Stimulated activated CD4-positive, alpha-beta T cell treated with anti-CD3 and anti-CD28 coated beads, Interleukin-1b, Interleukin-23, amount 100 ng/mL, for 1 hour (primary cell): ENCODE results near the gene NANP.
"Not testable (repeated sequence)": the region's sequence is repeated elsewhere in the genome, so short reads cannot be mapped to it uniquely, and the experiment has no call there.

Experiments
- DNase-seq, 2 donors: peaks; one replicate each; pipeline ENCODE4 v3.0.0-alpha.2; 2020; ENCODE audit warnings: low read depth in 2 of 2

Gene NANP

GRCh38 chr20:25606094-25606695 is 17.6 kb downstream of the NANP start:
- no peak for DNase-seq

DNA sequence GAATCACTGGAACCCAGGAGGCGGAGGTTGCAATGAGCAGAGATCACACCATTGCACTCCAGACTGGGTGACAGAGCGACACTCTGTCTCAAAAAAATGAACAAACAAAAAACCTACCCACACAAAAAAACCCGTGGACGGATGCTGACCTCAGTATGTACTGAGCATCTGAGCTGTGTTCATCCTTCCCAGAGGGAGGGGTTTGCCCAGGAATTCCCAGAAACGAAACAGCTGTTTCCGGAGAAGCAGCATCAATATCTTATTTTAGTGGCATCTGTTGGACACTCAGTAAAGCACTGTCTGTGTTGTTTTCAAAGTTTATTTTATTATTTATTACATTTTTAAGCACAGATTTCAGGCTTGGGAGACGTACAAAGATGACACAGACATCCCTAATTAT is 18.7 kb downstream of the NANP start:
- no peak for DNase-seq

DNA sequence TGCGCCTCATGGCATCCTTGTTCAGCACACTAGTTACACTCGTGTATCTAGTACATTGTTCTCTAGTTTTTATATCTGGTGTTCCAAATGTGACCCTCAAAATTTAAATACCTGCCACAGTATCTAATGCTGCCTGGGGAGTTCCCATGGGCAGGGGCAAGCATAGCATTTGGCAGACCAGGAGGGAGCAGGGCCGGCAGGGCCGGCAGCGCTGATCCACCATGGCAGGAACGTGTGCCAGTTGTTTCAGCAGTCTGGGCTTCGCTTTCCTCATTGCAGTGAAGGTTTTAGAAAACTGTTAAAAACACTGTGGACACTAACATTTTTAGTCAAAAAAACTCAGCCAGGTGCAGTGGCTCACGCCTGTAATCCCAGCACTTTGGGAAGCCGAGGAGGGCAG is 19.2 kb downstream of the NANP start:
- no peak for DNase-seq

- DNase-seq: not testable (repeated sequence)
These were observed 20.9 kb downstream of the NANP start for GRCh38 chr20:25602914-25603309.

- DNase-seq: not testable (repeated sequence)
These were observed 21.5 kb downstream of the NANP start for GRCh38 chr20:25602191-25602913.

- DNase-seq: no peak
These were observed 22.2 kb downstream of the NANP start for GRCh38 chr20:25601659-25602058.

DNA sequence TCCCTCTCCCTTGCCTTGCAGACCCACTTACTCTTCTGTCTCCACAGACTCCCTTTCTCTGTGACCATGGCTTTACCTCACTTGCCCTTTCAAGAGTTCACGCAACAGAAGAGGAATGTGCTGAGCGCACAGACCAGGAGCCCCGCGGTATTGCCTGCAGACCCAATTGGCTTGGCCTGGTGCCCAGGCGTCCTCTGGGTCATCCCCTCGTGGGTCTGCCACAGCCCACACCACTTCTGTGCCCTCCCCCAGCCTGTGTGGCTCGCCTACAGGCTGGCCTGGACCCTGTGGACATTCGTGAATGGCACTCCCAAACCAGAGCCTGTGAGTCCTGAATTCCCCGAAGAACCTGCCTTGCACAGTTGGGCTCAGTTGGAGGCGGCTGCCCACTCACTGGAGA is 23.2 kb downstream of the NANP start:
- no peak for DNase-seq

DNA sequence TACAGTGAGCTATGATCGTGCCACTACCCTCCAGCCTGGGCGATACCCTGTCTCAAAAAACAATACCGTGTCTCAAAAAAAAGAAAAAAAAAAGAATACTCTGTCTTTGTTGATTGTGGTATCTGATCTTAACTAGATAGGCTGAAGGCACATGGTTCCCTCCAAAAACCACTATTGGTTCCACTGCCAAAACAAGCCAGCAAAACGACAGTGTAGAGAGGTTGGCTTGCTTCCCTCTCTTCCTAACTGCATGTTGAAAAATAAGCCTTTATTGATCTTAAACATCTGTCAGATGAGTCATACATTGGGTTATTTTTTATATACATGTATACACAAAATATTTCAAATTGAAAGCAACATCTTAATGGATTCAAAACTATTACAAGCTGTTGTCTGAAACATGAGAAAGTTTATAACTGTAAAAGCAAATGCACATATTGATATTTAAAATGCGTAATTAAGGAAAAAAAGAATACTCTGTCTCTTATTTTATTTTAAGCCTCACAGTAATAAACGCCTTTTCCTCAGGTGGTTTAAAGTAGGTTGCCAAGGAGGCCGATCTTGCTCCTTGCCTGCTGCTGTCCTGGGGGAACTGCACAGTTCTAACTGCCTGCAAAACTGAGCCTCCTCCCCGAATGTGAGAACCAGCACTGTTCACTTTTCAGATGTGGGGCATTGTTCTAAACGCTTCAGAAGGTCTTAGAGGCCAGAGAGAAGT is 31.5 kb downstream of the NANP start:
- no peak for DNase-seq

GRCh38 chr20:25590778-25591177 is 33.0 kb downstream of the NANP start:
- not testable (repeated sequence) for DNase-seq

GRCh38 chr20:25588491-25588890 is 35.3 kb downstream of the NANP start:
- DNase-seq: no peak

GRCh38 chr20:25587536-25587935 is 36.3 kb downstream of the NANP start:
- DNase-seq: no peak

DNA sequence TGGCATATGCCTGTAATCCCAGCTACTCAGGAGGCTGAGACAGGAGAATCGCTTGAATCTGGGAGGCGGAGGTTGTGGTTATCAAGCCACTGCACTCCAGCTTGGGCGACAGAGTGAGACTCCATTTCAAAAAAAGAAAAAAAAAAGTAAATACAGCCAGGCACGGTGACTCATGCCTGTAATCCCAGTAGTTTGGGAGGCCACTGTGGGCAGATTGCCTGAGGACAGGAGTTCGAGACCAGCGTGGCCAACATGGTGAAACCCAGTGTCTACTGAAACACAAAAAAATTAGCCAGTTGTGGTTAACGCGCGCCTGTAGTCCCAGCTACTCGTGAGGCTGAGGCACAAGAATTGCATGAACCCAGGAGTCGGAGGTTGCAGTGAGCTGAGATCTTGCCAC is 36.9 kb downstream of the NANP start:
- no peak for DNase-seq

DNA sequence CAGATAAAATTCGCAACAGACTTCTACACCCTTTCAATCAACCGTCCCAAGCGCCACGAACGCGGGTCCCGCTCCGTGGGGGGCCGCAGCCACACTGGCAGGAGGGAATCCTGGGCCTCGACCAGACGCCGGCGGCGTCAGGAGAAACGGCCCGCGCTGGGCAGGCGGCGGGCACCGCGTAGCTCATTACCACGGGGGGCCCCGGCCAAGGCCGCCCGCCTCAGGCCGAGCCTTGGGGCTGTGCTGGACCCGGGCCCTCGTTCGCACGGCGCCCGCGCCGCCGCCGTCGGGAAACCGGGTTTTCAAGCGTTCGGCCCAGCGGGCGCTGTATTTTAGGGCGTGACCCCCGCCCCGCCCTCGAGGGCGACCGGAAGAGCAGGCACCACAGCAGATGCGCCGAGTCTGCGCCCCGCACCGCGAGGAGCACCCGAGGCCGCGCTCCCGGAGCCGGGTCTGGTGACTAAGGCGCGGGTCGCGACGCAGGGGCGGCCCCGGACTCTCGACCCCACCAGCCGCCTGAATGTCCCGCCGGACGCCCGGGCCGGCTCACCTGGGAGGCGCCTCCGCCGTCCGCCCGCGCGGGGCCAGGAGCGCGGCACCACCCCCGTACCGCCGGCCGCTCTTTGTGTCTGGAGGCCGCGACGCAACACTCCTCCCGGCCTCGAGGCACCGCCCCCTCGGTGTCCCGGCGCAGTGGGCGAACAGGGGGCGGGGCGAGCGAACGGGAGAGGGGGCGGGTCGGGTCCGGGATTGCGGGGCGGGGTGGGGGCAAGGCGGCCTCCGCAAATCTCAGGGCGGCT is 38.7 kb downstream of the NANP start, which contains the start of gene NINL:
NINL (minus strand) TSS at position 627 of the 800 bp plus-strand sequence. CDS start 58,944 bp downstream, outside the sequence.
- DNase-seq: peak in 1 of 2 donors; percentile 4

- DNase-seq: not testable (repeated sequence)
These were observed 40.2 kb downstream of the NANP start for GRCh38 chr20:25583607-25584006.

DNA sequence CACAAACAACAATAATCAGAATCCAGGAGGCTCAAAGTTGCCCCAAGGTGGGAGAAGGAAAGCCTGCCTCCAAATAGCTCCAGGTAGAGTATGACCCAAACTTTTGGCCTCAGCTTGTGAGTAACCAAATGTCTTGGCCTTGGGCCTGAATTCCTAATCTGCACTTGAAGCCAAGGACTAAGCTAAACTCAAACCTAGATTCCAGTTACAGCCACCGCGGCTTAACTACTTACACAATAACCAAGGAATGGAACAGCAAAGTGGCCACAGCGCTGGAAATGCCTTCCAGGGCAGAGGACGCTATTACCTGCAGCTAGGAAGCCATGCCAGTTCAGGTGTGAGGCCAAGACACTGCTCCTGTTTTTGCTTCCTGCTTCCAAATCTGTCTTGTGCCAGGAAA is 43.1 kb downstream of the NANP start:
- DNase-seq: no peak

DNA sequence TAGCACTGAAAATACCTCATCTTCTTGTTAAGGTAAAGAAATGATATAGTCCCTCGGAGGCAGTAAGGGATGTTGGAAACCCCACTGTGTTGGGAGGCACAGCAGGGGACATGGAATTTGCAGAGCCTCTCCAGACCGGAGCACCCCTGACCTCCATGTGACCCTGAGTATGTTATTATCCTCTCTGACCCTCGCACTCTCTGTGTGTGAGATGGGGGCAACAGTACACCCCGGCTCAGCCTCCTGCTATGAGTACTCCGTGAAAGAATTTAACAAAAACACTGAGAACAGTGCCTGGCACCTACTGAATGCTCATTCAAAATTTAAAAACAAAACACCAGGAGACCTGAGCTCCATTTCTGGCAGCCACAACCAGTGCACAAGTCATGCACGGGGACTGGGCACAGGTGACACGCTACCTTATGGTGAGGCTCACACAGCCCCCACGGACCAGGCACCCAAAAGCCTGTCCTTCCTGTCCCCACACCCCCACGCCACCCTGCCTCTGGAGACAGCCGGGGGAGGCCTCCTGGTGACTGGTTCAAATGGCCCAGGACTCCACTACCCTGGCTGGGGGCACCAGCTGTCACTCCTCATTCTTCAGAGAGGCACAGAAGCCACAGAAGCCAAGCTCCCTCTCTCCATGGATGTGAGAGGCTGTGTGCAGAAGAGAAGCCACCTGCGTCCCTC is 44.6 kb downstream of the NANP start:
- no peak for DNase-seq

DNA sequence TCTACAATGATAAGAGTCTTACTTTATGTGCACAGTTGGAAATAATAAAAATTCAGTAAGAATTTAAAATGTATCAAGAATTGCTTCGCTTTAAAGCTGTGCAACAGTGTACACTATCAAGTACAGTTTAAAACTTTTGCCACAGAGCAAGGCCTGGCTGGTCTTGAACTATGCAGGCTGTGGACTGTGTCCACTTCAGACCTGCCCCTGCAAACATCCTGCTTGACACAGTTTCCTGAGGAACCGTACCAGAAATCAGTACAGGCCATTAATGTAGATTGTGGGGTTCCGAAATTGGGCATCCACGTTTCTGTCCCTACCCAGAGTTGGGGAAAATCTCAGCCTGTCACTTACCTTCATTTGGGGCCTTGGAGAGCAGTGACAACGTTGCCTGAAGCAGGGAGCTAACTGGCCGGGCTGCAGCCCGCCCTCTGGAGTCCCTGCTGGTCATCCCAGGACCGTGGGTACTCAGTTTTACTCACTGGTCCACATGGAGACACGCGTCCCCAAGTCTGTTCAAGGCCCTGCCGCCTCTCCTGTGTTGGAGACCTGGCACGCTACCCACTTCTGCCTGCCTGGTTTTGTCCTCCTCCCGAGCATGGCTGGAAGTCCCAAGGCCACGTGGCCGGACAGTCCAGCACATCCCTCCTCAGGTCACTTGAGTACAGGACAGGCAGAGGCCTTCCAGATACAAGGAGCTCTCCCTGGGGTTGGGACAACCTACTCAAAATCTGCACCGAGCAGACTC is 46.9 kb downstream of the NANP start:
- no peak for DNase-seq

DNA sequence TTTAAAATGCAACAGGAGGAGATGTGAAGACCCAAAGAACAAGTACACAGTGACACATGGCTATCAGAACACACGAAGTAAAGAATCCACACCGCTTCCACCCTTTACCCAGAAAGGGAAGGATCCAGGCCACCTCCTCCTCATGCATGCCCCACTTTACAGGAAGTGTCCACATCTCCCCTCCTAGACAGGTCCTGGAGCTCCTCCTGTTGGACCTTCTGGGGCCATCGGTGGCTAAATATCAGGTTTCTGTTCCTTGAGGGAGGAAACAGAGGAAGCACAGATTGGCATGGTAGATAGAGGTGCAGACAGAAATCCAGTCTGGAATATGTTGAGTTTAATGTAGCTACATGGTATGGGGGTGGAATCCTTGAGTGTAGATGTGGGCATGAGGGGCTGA is 49.4 kb downstream of the NANP start:
- no peak for DNase-seq

GRCh38 chr20:25573288-25574251 is 50.2 kb downstream of the NANP start:
- no peak for DNase-seq

- DNase-seq: no peak
These were observed 52.0 kb downstream of the NANP start for GRCh38 chr20:25571817-25572216.
